Stomach (tissue), 4 donors: ENCODE measurements around the gene FCRL4.

Source experiments
- POLR2A ChIP-seq, 4 donors: fragments of 450-650 bp; IDR thresholded peaks; one replicate each; pipeline ENCODE4 v1.6.1; 2016; ENCODE audit warnings: antibody characterized with exemption in 4 of 4, control low read depth in 2 of 4, mild to moderate bottlenecking in 1 of 4, moderate library complexity in 1 of 4
- POLR2AphosphoS5 ChIP-seq, 3 donors: sonication (generic); formaldehyde crosslinking; IDR thresholded peaks; one replicate each; pipeline ENCODE4 v1.6.1; 2016; ENCODE audit warnings: antibody characterized with exemption in 3 of 3
- TF ChIP-seq, protein P1 (sequence below), 7 experiments: fragments of 450-650 bp in 4 of 7; fragments of 200-600 bp in 3 of 7; sonication (generic) in 3 of 7; IDR thresholded peaks; one replicate each; pipeline ENCODE4 v1.5.1; 2016 to 2019; ENCODE audit warnings: antibody characterized with exemption in 7 of 7, control low read depth in 2 of 7, mild to moderate bottlenecking in 1 of 7

DNA sequence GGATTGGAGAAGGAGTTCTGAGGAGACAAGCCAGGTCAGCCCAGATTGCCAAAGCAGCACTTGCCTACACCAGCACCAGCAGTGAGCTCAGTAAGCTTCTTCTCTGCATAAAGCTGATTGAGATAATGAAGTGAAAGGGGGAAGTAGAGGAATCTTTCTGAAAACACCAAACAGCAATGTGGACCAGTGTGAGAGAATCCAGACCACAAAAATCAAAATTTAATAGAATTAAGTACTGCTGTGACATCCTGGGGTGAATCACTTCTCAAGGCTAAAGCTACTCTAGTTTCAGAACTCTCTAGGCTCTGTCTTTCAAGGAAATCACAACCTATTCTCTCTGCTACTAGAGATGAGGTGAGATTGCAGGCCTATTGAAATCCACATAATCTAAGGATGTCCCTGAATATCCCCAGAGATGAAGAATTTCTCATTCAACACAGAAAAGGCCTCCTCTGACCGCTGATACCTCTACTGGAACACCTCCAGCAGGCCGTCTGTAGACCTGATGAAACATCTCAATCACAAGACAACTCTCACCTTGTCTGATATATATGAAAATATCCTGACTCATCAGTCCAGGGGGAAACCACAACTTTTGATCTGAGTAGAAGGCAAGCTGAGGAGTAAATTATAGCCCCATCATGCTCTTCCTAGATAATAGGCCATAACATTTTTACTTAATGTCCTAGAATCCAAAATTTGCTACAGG, at the start of gene FCRL4:
- TF ChIP-seq, protein P1, sequence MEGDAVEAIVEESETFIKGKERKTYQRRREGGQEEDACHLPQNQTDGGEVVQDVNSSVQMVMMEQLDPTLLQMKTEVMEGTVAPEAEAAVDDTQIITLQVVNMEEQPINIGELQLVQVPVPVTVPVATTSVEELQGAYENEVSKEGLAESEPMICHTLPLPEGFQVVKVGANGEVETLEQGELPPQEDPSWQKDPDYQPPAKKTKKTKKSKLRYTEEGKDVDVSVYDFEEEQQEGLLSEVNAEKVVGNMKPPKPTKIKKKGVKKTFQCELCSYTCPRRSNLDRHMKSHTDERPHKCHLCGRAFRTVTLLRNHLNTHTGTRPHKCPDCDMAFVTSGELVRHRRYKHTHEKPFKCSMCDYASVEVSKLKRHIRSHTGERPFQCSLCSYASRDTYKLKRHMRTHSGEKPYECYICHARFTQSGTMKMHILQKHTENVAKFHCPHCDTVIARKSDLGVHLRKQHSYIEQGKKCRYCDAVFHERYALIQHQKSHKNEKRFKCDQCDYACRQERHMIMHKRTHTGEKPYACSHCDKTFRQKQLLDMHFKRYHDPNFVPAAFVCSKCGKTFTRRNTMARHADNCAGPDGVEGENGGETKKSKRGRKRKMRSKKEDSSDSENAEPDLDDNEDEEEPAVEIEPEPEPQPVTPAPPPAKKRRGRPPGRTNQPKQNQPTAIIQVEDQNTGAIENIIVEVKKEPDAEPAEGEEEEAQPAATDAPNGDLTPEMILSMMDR (IDR thresholded peaks at IDR 0.05): no peak
- no peak for TF ChIP-seq POLR2A (IDR thresholded peaks at IDR 0.05)
- no peak for TF ChIP-seq POLR2AphosphoS5 (IDR thresholded peaks at IDR 0.05)
